HUES6 (cell line): ENCODE measurements around the gene UBE4B.
"Not testable (repeated sequence)": the region's sequence is repeated elsewhere in the genome, so short reads cannot be mapped to it uniquely, and the experiment has no call there.

Experiments used
- H3K27ac ChIP-seq: 2 replicates; pipeline ENCODE4 v1.7.0; 2013; ENCODE audit warnings: low read depth, mild to moderate bottlenecking, low read length, inconsistent platforms
- H3K27me3 ChIP-seq: 2 replicates; pipeline ENCODE4 v1.6.1; 2013; ENCODE audit warnings: low read length; ENCODE audit not compliant: control insufficient read depth, insufficient read depth
- H3K36me3 ChIP-seq: 2 replicates; pipeline ENCODE4 v1.6.1; 2013; ENCODE audit warnings: low read length; ENCODE audit not compliant: control insufficient read depth, insufficient read depth
- H3K4me1 ChIP-seq: 2 replicates; pipeline ENCODE4 v1.6.1; 2013; ENCODE audit warnings: low read length; ENCODE audit not compliant: control insufficient read depth, insufficient read depth
- H3K4me3 ChIP-seq: 2 replicates; pipeline ENCODE4 v1.5.1; 2013; ENCODE audit warnings: low read depth, low read length
- H3K9ac ChIP-seq: one replicate; pipeline ENCODE4 v1.6.1; 2013; ENCODE audit warnings: mild to moderate bottlenecking, low read length
- H3K9me3 ChIP-seq: 2 replicates; pipeline ENCODE4 v1.6.1; 2013; ENCODE audit warnings: low read depth, low read length; ENCODE audit not compliant: control insufficient read depth, insufficient read depth

The UBE4B gene

GRCh38 chr1:10196976-10197375, 164.2 kb downstream of the UBE4B start:
- Histone ChIP-seq H3K4me1 (no peaks in the 10 kb centered on the region), H3K4me3 (no peak overlapping the region), H3K36me3 (no peaks in the 10 kb centered on the region), H3K27ac (no peak overlapping the region), H3K9me3 (no peaks in the 10 kb centered on the region), H3K9ac (no peak overlapping the region), H3K27me3 (no peaks in the 10 kb centered on the region)

GRCh38 chr1:10200620-10201019, 167.9 kb downstream of the UBE4B start:
- no peak overlapping the region for H3K27ac ChIP-seq
- no peaks in the 10 kb centered on the region for H3K4me1 ChIP-seq
- no peaks in the 10 kb centered on the region for H3K36me3 ChIP-seq
- no peaks in the 10 kb centered on the region for H3K9me3 ChIP-seq
- H3K4me3 ChIP-seq: no peak overlapping the region
- H3K9ac ChIP-seq: no peak overlapping the region
- H3K27me3 ChIP-seq: no peaks in the 10 kb centered on the region

- Histone ChIP-seq H3K27me3 (no peaks in the 10 kb centered on the region), H3K9ac (no peak overlapping the region), H3K4me3 (no peak overlapping the region), H3K4me1 (no peaks in the 10 kb centered on the region), H3K27ac (no peak overlapping the region), H3K36me3 (no peaks in the 10 kb centered on the region), H3K9me3 (no peaks in the 10 kb centered on the region)
These were observed 171.4 kb downstream of the UBE4B start for GRCh38 chr1:10204003-10204642.

GRCh38 chr1:10205206-10205605, 172.4 kb downstream of the UBE4B start:
- not testable (repeated sequence) for H3K27me3 ChIP-seq, H3K9ac ChIP-seq, H3K9me3 ChIP-seq, H3K36me3 ChIP-seq, H3K4me1 ChIP-seq, H3K27ac ChIP-seq, H3K4me3 ChIP-seq

GRCh38 chr1:10207810-10208209, 175.1 kb downstream of the UBE4B start:
- Histone ChIP-seq H3K27me3 (no peaks in the 10 kb centered on the region), H3K4me3 (no peak overlapping the region), H3K36me3 (no peaks in the 10 kb centered on the region), H3K9ac (no peak overlapping the region), H3K27ac (no peak overlapping the region), H3K4me1 (peaks cover 8% of the 10 kb centered on the region; the same call in 1 of the 2 replicates), H3K9me3 (no peaks in the 10 kb centered on the region)

GRCh38 chr1:10208537-10208936, 175.8 kb downstream of the UBE4B start:
- no peaks in the 10 kb centered on the region for H3K27me3 ChIP-seq
- no peak overlapping the region for H3K27ac ChIP-seq
- peaks cover 15% of the 10 kb centered on the region for H3K4me1 ChIP-seq
- no peak overlapping the region for H3K9ac ChIP-seq
- no peak overlapping the region for H3K4me3 ChIP-seq
- no peaks in the 10 kb centered on the region for H3K36me3 ChIP-seq
- no peaks in the 10 kb centered on the region for H3K9me3 ChIP-seq

DNA sequence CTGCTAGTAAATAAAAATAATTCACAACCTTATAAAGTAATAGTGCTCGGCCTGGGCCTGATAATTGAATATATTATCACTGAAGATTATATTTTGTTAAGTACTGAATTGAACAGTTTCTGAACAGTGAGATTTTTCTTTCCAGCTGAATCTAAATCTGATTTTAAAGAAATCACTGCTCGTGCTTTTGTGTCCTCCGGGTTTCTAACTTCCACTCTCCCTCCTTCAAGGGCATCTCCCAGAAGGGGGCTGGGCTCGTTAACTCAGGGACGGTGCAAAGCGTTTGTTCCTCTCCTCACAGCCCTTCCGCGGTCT, 176.8 kb downstream of the UBE4B start:
- Histone ChIP-seq H3K4me1 (peaks cover 16% of the 10 kb centered on the region), H3K27ac (peak overlapping the region; percentile 75; the same call in 1 of the 2 replicates), H3K4me3 (peak overlapping the region; percentile 99), H3K9me3 (no peaks in the 10 kb centered on the region), H3K27me3 (no peaks in the 10 kb centered on the region), H3K36me3 (no peaks in the 10 kb centered on the region), H3K9ac (peak overlapping the region; percentile 86)

DNA sequence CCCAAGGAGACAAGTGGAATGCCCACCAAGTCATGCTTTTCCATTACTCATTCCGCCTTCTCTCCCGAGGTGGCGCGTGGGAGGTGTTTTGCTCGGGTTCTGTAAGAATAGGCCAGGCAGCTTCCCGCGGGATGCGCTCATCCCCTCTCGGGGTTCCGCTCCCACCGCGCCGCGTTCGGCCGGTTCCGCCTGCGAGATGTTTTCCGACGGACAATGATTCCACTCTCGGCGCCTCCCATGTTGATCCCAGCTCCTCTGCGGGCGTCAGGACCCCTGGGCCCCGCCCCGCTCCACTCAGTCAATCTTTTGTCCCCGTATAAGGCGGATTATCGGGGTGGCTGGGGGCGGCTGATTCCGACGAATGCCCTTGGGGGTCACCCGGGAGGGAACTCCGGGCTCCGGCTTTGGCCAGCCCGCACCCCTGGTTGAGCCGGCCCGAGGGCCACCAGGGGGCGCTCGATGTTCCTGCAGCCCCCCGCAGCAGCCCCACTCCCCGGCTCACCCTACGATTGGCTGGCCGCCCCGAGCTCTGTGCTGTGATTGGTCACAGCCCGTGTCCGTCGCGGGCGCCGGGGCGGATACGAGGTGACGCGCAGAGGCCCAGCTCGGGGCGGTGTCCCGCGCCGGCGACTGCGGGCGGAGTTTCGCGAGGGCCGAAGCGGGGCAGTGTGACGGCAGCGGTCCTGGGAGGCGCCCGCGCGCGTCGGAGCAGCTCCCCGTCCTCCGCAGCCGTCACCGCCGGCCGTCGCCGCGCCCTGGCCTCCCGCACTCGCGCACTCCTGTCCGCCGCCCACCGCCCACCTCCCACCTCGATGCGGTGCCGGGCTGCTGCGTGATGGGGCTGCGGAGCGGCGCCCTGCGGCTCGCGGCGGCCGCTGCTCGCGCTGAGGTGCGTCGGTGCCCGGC, 177.4 kb downstream of the UBE4B start, which contains the start of gene KIF1B:
TSS of gene KIF1B (plus strand) at position 666 of the 906 bp plus-strand sequence. CDS start 21,759 bp downstream, outside the sequence.
- Histone ChIP-seq H3K36me3 (no peaks in the 10 kb centered on the region), H3K4me1 (peaks cover 16% of the 10 kb centered on the region), H3K27ac (peak within 1 kb of the TSS; percentile 95), H3K9ac (peak within 1 kb of the TSS; percentile 99), H3K9me3 (no peaks in the 10 kb centered on the region), H3K27me3 (no peaks in the 10 kb centered on the region), H3K4me3 (peak within 1 kb of the TSS; percentile 99)

DNA sequence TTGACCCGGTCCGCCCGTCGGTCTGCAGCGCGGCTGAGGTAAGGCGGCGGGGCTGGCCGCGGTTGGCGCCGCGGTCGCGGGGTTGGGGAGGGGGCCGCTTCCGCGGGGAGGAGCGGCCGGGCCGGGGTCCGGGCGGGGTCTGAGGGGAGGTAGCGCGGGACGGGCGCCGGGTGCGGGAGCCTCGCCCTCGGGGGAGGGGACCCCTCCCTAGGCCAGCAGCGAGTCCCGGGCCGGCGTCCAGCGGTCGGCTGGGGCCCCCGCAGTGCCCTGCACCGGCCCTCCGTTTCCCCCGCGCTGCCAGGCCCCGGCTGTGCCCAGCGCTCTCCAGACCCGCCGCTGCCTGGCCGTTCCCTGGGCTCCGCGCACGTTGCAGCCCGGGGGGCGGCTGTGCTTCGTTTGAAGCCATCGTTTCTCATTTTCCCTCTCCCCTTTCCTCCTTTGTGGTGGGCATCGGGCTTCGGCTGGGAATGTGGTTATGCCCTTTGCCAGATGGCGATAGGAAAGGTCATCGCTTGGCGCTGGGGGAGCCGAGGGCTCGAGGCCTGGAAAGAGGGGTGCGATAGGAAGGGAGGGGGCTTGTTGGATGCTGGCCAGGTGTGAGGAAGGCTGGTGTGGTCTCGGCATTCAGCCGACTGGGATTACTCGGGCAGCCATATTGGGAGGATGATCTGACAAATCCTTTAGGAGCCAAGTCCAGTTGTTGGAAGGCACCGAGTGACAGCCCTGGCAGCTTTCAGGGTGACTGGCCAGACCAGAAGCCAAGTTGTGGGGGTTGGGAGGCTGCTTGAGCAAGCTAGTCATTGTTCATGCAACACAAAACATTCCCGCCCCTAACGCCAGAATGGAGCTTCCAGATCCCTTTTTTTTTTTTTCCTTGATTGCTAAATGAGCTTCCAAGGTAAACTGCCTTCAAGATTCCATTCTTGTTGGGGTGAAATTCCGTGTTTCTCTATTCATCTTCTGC, 178.4 kb downstream of the UBE4B start:
- Histone ChIP-seq H3K4me3 (peak overlapping the region; percentile 99), H3K9me3 (no peaks in the 10 kb centered on the region), H3K4me1 (peaks cover 16% of the 10 kb centered on the region), H3K9ac (peak overlapping the region; percentile 99), H3K27ac (peak overlapping the region; percentile 95), H3K36me3 (no peaks in the 10 kb centered on the region), H3K27me3 (no peaks in the 10 kb centered on the region)

GRCh38 chr1:10211805-10212410, 179.2 kb downstream of the UBE4B start:
- Histone ChIP-seq H3K36me3 (no peaks in the 10 kb centered on the region), H3K27me3 (no peaks in the 10 kb centered on the region), H3K9ac (peak overlapping the region; percentile 99), H3K27ac (peak overlapping the region; percentile 95), H3K4me1 (peaks cover 16% of the 10 kb centered on the region), H3K9me3 (no peaks in the 10 kb centered on the region), H3K4me3 (peak overlapping the region; percentile 99)
